IPS-20b (cell line): Measurements from ENCODE around the gene RNH1.

ENCODE experiments used
- H3K27ac ChIP-seq: one replicate; pipeline ENCODE4 v1.5.1; 2013; ENCODE audit warnings: low read length
- H3K27me3 ChIP-seq: 2 replicates; pipeline ENCODE4 v1.6.1; 2013; ENCODE audit warnings: mild to moderate bottlenecking, low read length, inconsistent platforms; ENCODE audit not compliant: insufficient read depth
- H3K36me3 ChIP-seq: 2 replicates; pipeline ENCODE4 v1.6.1; 2013; ENCODE audit warnings: low read depth, mild to moderate bottlenecking, inconsistent platforms, low read length, moderate library complexity; ENCODE audit not compliant: insufficient read depth
- H3K4me1 ChIP-seq: 2 replicates; pipeline ENCODE4 v1.6.1; 2013; ENCODE audit warnings: mild to moderate bottlenecking, control low read depth, inconsistent platforms, low read length, moderate library complexity; ENCODE audit not compliant: insufficient read depth
- H3K4me3 ChIP-seq: 2 replicates; pipeline ENCODE4 v1.5.1; 2013; ENCODE audit warnings: mild to moderate bottlenecking, low read length, inconsistent platforms
- H3K9ac ChIP-seq: 2 replicates; pipeline ENCODE4 v1.6.1; 2013; ENCODE audit warnings: low read depth, mild to moderate bottlenecking, inconsistent platforms, low read length, moderate library complexity
- H3K9me3 ChIP-seq: 2 replicates; pipeline ENCODE4 v1.6.1; 2013; ENCODE audit warnings: mild to moderate bottlenecking, low read depth, low read length, inconsistent platforms; ENCODE audit not compliant: insufficient read depth

RNH1 gene

DNA sequence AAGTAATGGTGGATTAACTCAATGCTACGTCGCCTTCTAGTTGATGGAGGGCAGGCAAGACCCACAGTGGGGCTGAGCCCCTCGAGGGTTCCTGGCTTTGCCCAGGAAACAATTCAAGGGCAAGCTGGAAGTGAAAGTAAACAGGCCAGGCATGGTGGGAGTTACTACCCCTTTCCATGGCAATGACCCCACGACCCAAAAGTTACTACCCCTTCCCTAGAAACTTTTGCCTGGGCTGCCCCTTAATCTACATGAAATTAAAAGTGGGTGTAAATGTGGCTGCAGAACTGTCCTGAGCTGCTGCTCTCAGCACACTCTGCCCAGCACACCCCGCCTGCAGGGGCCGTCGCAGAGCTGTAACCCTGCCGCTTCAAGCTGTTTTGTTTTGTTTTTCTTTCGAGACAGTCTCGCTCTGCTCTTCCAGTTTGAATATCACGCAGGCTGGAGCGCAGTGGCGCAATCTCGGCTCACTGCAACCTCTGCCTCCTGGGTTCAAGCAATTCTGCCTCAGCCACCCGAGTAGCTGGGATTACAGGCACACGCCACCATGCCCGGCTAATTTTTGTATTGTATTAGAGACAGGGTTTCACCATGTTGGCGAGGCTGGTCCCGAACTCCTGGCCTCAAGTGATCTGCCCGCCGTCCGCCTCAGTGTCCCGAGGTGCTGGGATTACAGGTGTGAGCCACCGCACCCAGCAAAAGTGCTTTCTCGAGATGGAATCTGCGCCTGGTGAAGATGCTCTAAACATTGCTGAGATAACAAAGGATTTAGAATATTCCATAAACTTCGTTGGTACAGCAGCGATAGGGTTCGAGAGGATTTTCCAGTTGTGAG, 5.9 kb upstream of the RNH1 start:
- Histone ChIP-seq H3K4me3 (no peak overlapping the region), H3K4me1 (no peaks in the 10 kb centered on the region), H3K36me3 (peaks cover 10% of the 10 kb centered on the region; the same call in 1 of the 2 replicates), H3K27ac (no peak overlapping the region), H3K27me3 (no peaks in the 10 kb centered on the region), H3K9me3 (peaks cover 10% of the 10 kb centered on the region), H3K9ac (no peak overlapping the region)

- H3K9me3 ChIP-seq = no peaks in the 10 kb centered on the region
- no peak overlapping the region for H3K27ac ChIP-seq
- H3K4me3 ChIP-seq = no peak overlapping the region
- no peaks in the 10 kb centered on the region for H3K27me3 ChIP-seq
- H3K9ac ChIP-seq = no peak overlapping the region
- peaks cover 10% of the 10 kb centered on the region; the same call in 1 of the 2 replicates for H3K36me3 ChIP-seq
- no peaks in the 10 kb centered on the region for H3K4me1 ChIP-seq
Observed at GRCh38 chr11:508956-509355, 1.9 kb upstream of the RNH1 start.

GRCh38 chr11:507727-508515, 879 bp upstream of the RNH1 start:
- no peak overlapping the region for H3K27ac ChIP-seq

GRCh38 chr11:506238-506994, 626 bp downstream of the RNH1 start:
- Histone ChIP-seq H3K9me3 (no peaks in the 10 kb centered on the region), H3K4me1 (no peaks in the 10 kb centered on the region), H3K27me3 (no peaks in the 10 kb centered on the region), H3K4me3 (peak overlapping the region; percentile 94), H3K36me3 (peaks cover 16% of the 10 kb centered on the region), H3K9ac (peak overlapping the region; percentile 95), H3K27ac (peak overlapping the region; percentile 77)

More at GRCh38 chr11:507727-508515, 879 bp upstream of the RNH1 start:
- Histone ChIP-seq H3K9ac (peak overlapping the region; percentile 70), H3K4me1 (no peaks in the 10 kb centered on the region), H3K4me3 (peak overlapping the region; percentile 74), H3K27me3 (no peaks in the 10 kb centered on the region), H3K36me3 (peaks cover 10% of the 10 kb centered on the region; the same call in 1 of the 2 replicates), H3K9me3 (no peaks in the 10 kb centered on the region)

DNA sequence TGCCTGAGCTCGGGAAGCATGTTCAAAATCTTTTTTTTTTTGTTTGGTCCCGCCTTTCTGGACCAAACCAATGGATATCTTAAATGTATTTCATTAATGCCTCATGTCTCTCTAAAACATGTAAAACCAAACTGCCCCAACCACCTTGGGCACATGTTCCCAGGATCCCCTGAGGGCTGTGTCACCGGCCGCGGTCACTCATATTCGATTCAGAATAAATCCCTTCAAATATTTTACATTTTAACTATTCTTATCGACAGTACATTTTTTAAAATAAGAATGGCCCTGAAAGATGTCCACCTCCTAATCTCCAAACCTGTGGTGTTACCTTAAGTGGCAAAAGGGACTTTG, 2.1 kb downstream of the RNH1 start:
- Histone ChIP-seq H3K9ac (no peak overlapping the region), H3K27ac (no peak overlapping the region), H3K4me3 (no peak overlapping the region), H3K4me1 (no peaks in the 10 kb centered on the region), H3K27me3 (no peaks in the 10 kb centered on the region), H3K36me3 (peaks cover 21% of the 10 kb centered on the region), H3K9me3 (no peaks in the 10 kb centered on the region)

DNA sequence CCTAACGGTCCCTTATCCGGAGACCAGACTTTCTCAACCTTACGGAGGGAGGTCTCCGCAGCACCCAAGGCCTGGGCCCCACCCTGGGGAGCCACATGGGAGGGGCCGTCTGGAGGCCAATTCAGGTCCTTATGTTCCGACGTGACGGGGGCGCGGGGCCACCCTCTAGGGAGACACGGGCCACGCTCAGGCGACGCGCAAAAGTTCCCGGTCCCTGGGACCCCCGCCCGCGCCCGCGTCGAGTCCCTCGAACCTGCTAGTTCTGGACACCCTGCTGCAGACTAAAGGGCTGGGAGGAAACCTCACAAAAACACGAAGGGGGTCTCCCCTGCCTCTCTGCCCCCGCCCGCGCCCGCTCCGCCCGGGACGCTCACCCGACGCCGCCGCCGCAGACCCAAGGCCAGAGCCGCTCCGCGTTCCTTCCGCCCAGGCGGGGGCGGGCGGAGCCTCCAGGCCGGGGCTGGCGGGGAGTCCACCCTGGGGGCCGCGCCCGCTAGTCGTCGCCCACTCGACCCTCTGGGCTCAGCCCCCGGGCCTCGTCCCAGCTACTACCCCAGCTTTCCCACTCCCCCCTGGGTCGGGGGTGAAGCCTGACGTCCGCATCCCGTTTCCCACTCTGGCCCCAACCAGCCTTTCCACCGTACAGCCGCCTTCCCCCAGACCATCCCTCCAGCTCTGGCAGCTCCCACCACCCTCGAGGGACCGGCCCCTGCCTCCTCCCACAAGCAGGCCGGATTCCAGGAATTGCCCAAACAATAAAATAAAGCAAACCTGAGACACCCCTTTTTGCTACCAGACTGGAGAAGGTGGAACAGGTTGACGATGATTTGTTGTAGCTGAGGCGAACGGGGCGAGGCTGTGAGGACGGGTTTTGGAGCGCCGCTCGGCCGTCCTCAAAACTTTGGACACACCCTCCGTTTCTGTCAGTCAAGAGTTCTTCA, 2.7 kb downstream of the RNH1 start:
- H3K4me1 ChIP-seq = no peaks in the 10 kb centered on the region

DNA sequence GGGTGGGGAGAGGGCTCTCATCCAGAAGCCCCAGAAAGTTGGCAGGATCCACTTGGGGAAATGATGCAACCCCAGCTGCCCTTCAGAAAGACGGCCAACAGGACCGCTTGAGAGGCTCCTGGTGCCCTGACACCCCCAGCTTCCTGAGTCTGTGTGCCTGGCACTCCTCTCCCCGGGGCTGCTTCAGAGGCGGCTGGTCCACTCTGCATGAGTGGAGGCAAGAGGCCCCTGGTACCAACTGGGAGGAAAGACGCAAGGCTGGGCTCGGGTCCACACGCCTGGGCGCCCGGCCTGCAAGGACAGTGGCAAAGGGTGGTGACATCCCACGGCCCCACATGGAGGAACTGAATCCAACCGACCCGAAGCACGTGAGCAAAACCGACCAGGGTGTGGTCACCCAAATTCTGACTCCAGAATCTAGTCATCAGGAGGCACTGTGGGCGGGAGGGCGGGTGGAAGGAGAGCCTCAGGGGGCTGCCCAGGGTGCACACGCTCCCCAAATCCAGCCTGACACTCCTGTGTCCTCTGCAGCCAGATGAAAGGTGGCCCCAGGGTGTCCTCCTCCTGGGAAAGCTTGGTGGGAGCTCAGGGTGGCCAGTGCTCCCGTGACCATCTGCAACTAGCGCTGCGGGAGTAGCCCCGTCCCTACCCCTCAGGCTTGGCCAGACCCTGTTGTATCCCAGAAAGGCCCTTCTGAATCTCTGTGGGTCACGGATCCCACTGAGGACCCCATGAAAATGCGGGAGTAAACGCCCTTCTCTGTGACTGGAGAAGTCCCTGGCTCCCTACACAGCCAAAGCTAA, 3.7 kb downstream of the RNH1 start:
- H3K36me3 ChIP-seq = peaks cover 28% of the 10 kb centered on the region
- no peak overlapping the region for H3K27ac ChIP-seq
- H3K9me3 ChIP-seq = no peaks in the 10 kb centered on the region
- H3K9ac ChIP-seq = no peak overlapping the region
- no peak overlapping the region for H3K4me3 ChIP-seq
- no peaks in the 10 kb centered on the region for H3K27me3 ChIP-seq
- no peaks in the 10 kb centered on the region for H3K4me1 ChIP-seq

More for the DNA sequence above, 2.7 kb downstream of the RNH1 start:
- H3K36me3 ChIP-seq = peaks cover 23% of the 10 kb centered on the region
- no peak overlapping the region for H3K27ac ChIP-seq
- no peaks in the 10 kb centered on the region for H3K27me3 ChIP-seq
- H3K4me3 ChIP-seq = peak overlapping the region; percentile 30; the same call in 1 of the 2 replicates
- H3K9me3 ChIP-seq = no peaks in the 10 kb centered on the region
- H3K9ac ChIP-seq = no peak overlapping the region

GRCh38 chr11:502288-503178, 4.5 kb downstream of the RNH1 start:
- Histone ChIP-seq H3K9ac (no peak overlapping the region), H3K36me3 (peaks cover 36% of the 10 kb centered on the region), H3K9me3 (peaks cover 5% of the 10 kb centered on the region; the same call in 1 of the 2 replicates), H3K4me1 (no peaks in the 10 kb centered on the region), H3K27me3 (no peaks in the 10 kb centered on the region), H3K27ac (no peak overlapping the region), H3K4me3 (no peak overlapping the region)

GRCh38 chr11:501683-502287, 5.3 kb downstream of the RNH1 start:
- Histone ChIP-seq H3K9ac (no peak overlapping the region), H3K4me1 (no peaks in the 10 kb centered on the region), H3K4me3 (no peak overlapping the region), H3K27ac (no peak overlapping the region), H3K27me3 (no peaks in the 10 kb centered on the region), H3K9me3 (peaks cover 12% of the 10 kb centered on the region), H3K36me3 (peaks cover 44% of the 10 kb centered on the region)
